GM18505 (cell line): ENCODE measurements around the gene RHBDL1.

Source experiments
- ATAC-seq: cut with Tn5 transposase; IDR thresholded peaks from one replicate; pipeline ENCODE4 v1.9.1; 2021; ENCODE audit not compliant: unreplicated experiment
- POLR2A ChIP-seq: IDR thresholded peaks from 4 replicates; pipeline ENCODE4 v1.6.1; 2011; ENCODE audit warnings: borderline replicate concordance; ENCODE audit not compliant: insufficient read depth, insufficient read length; ENCODE audit errors: extremely low read depth

The RHBDL1 gene

GRCh38 chr16:668519-669171, 6.8 kb upstream of the RHBDL1 start:
- peak; percentile 1 for ATAC-seq
- TF ChIP-seq POLR2A = no peak

GRCh38 chr16:669666-670065, 5.8 kb upstream of the RHBDL1 start:
- no peak for TF ChIP-seq POLR2A
- ATAC-seq = no peak

DNA sequence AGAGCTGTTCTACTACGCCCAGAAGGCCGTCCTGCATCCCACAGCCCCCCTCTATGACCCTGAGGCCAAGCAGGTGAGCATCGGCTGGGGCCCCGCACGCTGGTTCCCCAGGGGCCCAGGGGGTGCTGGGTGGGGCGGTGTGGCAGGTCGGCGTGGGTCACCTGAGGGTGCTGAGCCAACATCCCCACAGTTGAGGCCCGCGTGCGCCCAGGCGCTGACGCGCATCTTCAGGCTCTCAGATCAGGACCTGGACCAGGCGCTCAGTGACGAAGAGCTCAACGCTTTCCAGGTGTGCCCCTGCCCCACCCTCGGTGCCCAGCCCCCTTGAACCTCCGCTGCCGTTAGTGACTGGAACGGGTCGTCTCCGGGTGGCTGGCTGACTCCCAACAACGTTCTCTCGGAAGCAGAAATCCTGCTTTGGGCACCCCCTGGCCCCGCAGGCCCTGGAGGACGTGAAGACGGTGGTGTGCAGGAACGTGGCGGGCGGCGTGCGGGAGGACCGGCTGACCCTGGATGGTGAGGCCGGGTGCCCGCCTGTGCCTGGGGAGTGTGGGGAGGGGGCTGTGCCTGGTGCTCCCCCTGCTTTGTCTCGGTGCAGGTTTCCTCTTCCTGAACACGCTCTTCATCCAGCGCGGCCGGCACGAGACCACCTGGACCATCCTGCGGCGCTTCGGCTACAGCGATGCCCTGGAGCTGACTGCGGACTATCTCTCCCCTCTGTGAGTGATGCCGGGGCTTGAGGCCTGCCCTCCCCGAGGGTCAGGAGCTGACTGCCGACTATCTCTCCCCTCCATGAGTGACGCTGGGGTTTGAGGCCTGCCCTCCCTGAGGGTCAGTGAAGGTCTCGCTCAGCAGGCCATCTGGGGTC, 4.8 kb upstream of the RHBDL1 start:
- no peak for ATAC-seq
- TF ChIP-seq POLR2A = no peak

DNA sequence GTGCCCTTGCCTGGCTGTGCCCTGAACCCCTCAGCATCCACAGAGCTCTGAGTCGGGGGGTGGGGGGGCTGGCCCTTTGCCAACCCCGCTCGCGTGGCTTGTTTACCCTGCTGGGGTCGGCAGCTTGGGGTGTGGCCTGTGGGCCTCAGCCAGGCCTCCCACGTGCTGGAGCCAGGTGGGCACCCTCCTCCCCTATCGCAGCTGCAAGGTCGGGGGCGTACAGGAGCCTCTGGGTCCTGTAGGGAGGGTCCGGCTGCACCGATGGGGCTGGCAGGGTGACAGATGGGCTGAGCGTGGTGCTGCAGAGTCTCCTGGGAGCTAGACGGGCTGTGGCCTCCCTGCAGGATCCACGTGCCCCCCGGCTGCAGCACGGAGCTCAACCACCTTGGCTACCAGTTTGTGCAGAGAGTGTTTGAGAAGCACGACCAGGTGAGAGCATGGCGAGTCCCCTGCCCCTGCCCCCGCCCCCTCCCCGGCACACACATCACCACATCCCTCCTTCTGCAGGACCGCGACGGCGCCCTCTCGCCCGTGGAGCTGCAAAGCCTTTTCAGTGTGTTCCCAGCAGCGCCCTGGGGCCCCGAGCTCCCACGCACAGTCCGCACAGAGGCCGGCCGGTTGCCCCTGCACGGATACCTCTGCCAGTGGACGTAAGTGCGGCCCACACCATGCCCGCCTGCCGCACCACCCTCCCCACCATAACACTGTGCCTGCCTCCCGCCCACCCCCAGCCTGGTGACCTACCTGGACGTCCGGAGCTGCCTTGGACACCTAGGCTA, 3.9 kb upstream of the RHBDL1 start:
- ATAC-seq = no peak
- TF ChIP-seq POLR2A = no peak

- no peak for ATAC-seq
- TF ChIP-seq POLR2A = no peak
These were observed 3.1 kb upstream of the RHBDL1 start for GRCh38 chr16:672371-672770.

- ATAC-seq = no peak
- TF ChIP-seq POLR2A = no peak
These were observed 2.6 kb upstream of the RHBDL1 start for GRCh38 chr16:672851-673250.

- ATAC-seq = no peak
- no peak for TF ChIP-seq POLR2A
These were observed 2.0 kb upstream of the RHBDL1 start for GRCh38 chr16:673399-673991.

DNA sequence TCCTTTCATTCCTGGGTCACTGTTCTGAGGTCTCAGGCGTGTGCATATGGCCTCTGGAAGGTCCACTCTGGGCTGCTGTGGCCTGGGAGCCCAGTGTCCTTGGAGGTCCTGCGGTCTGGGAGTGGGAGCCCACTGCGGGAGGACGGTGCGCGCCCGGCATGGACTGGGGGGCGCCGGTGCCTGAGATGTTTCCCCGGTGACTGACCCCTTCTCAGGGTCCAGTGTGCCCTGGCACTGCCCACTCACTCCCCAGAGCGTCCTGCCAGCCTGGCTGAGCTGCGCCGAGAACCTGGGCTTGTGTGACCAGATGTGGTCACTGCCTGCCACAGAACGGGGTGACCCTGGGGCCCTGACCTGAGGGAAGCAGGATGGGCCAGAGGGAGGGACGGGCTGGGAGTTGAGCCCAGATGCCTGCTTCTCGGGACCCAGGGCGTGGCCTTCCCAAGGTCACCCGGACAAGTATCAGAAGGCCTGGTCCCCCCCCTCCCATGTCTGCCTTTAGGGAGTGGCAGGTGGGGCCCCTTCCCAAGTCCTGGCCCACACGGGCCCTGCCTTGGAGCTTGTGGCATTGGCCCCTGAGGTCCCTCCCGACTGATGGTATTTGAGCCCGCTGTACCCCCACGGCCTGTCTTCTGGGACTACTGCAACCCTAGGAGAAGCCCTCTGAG, 1.1 kb upstream of the RHBDL1 start:
- no peak for ATAC-seq

DNA sequence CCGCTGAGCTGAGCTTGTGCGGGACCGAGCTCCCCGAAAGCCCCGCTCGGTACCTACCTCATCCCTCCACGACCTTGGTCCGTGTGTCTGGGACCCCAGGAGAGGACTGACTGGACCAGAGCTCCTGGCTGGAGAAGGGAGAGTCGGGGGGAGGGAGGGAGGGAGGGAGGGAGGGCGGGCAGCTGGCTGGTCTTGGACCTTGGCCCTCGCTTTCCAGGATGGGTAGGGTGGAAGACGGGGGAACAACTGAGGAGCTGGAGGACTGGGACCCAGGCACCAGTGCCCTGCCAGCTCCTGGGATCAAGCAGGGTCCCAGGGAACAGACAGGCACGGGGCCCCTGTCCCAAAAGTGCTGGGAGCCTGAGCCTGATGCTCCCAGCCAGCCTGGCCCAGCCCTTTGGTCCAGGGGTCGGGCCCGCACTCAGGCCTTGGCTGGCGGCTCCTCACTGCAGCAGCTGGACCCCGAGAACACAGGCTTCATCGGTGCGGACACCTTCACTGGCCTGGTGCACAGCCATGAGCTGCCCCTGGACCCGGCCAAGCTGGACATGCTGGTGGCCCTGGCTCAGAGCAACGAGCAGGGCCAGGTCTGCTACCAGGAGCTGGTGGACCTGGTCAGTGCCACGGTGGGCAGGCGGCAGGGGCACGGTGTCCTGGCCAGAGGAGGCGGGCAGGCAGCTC, 553 bp downstream of the RHBDL1 start:
- ATAC-seq = no peak
- no peak for TF ChIP-seq POLR2A

More for the DNA sequence above, 1.1 kb upstream of the RHBDL1 start:
- TF ChIP-seq POLR2A = peak; percentile 21

- no peak for TF ChIP-seq POLR2A
- no peak for ATAC-seq
These were observed 1.1 kb downstream of the RHBDL1 start for GRCh38 chr16:676565-676902.

- ATAC-seq = no peak
- no peak for TF ChIP-seq POLR2A
These were observed 1.4 kb downstream of the RHBDL1 start for GRCh38 chr16:676913-677312.
